OCI-LY7 (cell line): ENCODE measurements around the gene ZDHHC9. TPM values are rescaled to one million over a fixed set of nuclear protein-coding genes. Genes with fewer than 3 reads are reported as not detected.
A peak's percentile ranks its signal among the peaks of the same experiment; 100 is the strongest.

ENCODE experiments used
- BruUV-seq: library from RNA; stranded (reverse); fragments of 400-500 nt; replicated peaks from 2 replicates; lab custom pipeline; 2021; lab: Mats Ljungman, UMichigan
- CTCF ChIA-PET: fragments of 300-600 bp; sonication (Branson Sonifier 250); formaldehyde crosslinking; loops from one replicate; lab custom pipeline; 2022; ENCODE audit warnings: antibody characterized with exemption; ENCODE audit not compliant: unreplicated experiment; lab: Charles Lee
- POLR2A ChIA-PET: fragments of 300-600 bp; sonication (Branson Sonifier 250); formaldehyde crosslinking; loops from one replicate; lab custom pipeline; 2022; ENCODE audit warnings: antibody characterized with exemption; lab: Charles Lee
- DNase-seq: peaks from one replicate; pipeline ENCODE4 v3.0.0-alpha.2; 2015; ENCODE audit warnings: low spot score
- H2AFZ ChIP-seq: fragments of 200-600 bp; sonication (generic), shearing (Covaris generic); 2 replicates; pipeline ENCODE4 v1.6.1; 2014; ENCODE audit warnings: mild to moderate bottlenecking, antibody characterized with exemption, low read length, moderate library complexity
- H3K27ac ChIP-seq: fragments of 200-600 bp; sonication (generic); 2 replicates; pipeline ENCODE4 v1.5.1; 2014; ENCODE audit warnings: mixed run types, low read depth, mild to moderate bottlenecking, moderate library complexity, low read length, inconsistent platforms; ENCODE audit not compliant: poor library complexity, severe bottlenecking
- H3K36me3 ChIP-seq: fragments of 200-600 bp; sonication (generic); 2 replicates; pipeline ENCODE4 v1.6.1; 2014; ENCODE audit warnings: mild to moderate bottlenecking, antibody characterized with exemption, low read length, moderate library complexity, mixed read lengths; ENCODE audit not compliant: insufficient read depth
- H3K4me1 ChIP-seq: fragments of 200-600 bp; sonication (generic); 2 replicates; pipeline ENCODE4 v1.5.1; 2014; ENCODE audit warnings: mild to moderate bottlenecking, low read length; ENCODE audit not compliant: insufficient read depth, poor library complexity, severe bottlenecking
- H3K4me2 ChIP-seq: fragments of 200-600 bp; sonication (generic); 2 replicates; pipeline ENCODE4 v1.6.1; 2014; ENCODE audit warnings: mild to moderate bottlenecking, low read length
- H3K4me3 ChIP-seq: fragments of 200-600 bp; sonication (generic); 2 replicates; pipeline ENCODE4 v1.5.1; 2014; ENCODE audit warnings: mild to moderate bottlenecking, low read depth, low read length; ENCODE audit not compliant: poor library complexity, severe bottlenecking
- H3K79me2 ChIP-seq: fragments of 200-600 bp; sonication (generic); 2 replicates; pipeline ENCODE4 v1.6.1; 2016; ENCODE audit warnings: low read depth, mild to moderate bottlenecking, low read length, moderate library complexity, mixed read lengths; ENCODE audit not compliant: insufficient read depth
- H3K9me2 ChIP-seq: fragments of 200-600 bp; sonication (generic); 2 replicates; pipeline ENCODE4 v1.6.1; 2016; ENCODE audit warnings: mild to moderate bottlenecking, low read length, mixed read lengths; ENCODE audit not compliant: insufficient read depth
- H3K9me3 ChIP-seq: fragments of 200-600 bp; sonication (generic); 2 replicates; pipeline ENCODE4 v1.6.1; 2014; ENCODE audit warnings: mild to moderate bottlenecking, mixed run types, low read length, mixed read lengths
- H4K20me1 ChIP-seq: fragments of 200-600 bp; sonication (generic); 2 replicates; pipeline ENCODE4 v1.6.1; 2014; ENCODE audit warnings: mild to moderate bottlenecking, antibody characterized with exemption, low read length, moderate library complexity, mixed read lengths; ENCODE audit not compliant: insufficient read depth
- CTCF ChIP-seq: fragments of 200-600 bp; sonication (generic); conservative IDR thresholded peaks from 2 replicates; pipeline ENCODE4 v1.5.1; 2014; ENCODE audit warnings: mild to moderate bottlenecking, antibody characterized with exemption, low read length, moderate library complexity, mixed read lengths
- EZH2phosphoT487 ChIP-seq: fragments of 200-600 bp; sonication (generic); IDR thresholded peaks from 2 replicates; pipeline ENCODE4 v1.6.1; 2018; ENCODE audit warnings: low read depth, borderline replicate concordance, mild to moderate bottlenecking, mixed run types, antibody characterized with exemption, low read length, moderate library complexity, mixed read lengths
- intact Hi-C: fragments of 100-400 bp; cut with micrococcal nuclease; formaldehyde crosslinking; loops from one replicate; pipeline ENCODE4 v1.10.0; 2022; ENCODE audit not compliant: unreplicated experiment
- total RNA-seq, 2 experiments: library from RNA; depleted of rRNA in 1 of 2; stranded (reverse); fragments of >200 nt in 1 of 2; shearing (Covaris generic) in 1 of 2; gene quantifications; 2 replicates each; pipeline ENCODE4 v1.2.3, GENCODE V29; 2014 to 2022

Gene ZDHHC9
- total RNA-seq, 2 experiments from 2014 or later = 8.2 to 11.3 TPM

- Histone ChIP-seq H4K20me1 (peaks cover 5% of the 10 kb centered on the region; the same call in 1 of the 2 replicates), H3K9me3 (no peaks in the 10 kb centered on the region), H3K4me1 (peaks cover 26% of the 10 kb centered on the region), H3K79me2 (peaks cover 35% of the 10 kb centered on the region), H3K4me2 (no peak overlapping the region), H3K36me3 (peaks cover 93% of the 10 kb centered on the region), H3K27ac (no peak overlapping the region), H2AFZ (no peak overlapping the region), H3K4me3 (no peak overlapping the region), H3K9me2 (no peaks in the 10 kb centered on the region)
- intact Hi-C loops = no loop called here
- ChIA-PET CTCF (no interaction called here), POLR2A (no interaction called here)
- no peak for DNase-seq
- TF ChIP-seq EZH2phosphoT487 (no peak), CTCF (peak; percentile 23; the same call in 1 of the 2 replicates)
- no TSS peak for BruUV-seq
These were observed 53.5 kb downstream of the ZDHHC9 start for GRCh38 chrX:129790146-129790545.

- Histone ChIP-seq H4K20me1 (peaks cover 13% of the 10 kb centered on the region), H3K79me2 (peaks cover 51% of the 10 kb centered on the region)
These were observed 55.2 kb downstream of the ZDHHC9 start for GRCh38 chrX:129788527-129788926.

More at GRCh38 chrX:129788527-129788926, 55.2 kb downstream of the ZDHHC9 start:
- ChIA-PET CTCF (no interaction called here), POLR2A (no interaction called here)
- no peak for DNase-seq
- BruUV-seq = no TSS peak
- intact Hi-C loops = loop anchor here (10.0 kb wide), 1 partner anchor 386 kb away; the partner anchor contains the start of gene RAB33A
- H3K36me3 ChIP-seq = peaks cover 91% of the 10 kb centered on the region
- H3K9me2 ChIP-seq = no peaks in the 10 kb centered on the region
- no peak overlapping the region for H3K27ac ChIP-seq
- H3K4me2 ChIP-seq = no peak overlapping the region
- no peak overlapping the region for H2AFZ ChIP-seq
- H3K4me1 ChIP-seq = peaks cover 41% of the 10 kb centered on the region
- TF ChIP-seq EZH2phosphoT487 (no peak), CTCF (no peak)
- no peak overlapping the region for H3K4me3 ChIP-seq
- no peaks in the 10 kb centered on the region for H3K9me3 ChIP-seq
